Body of pancreas (tissue), 4 donors: Measurements from ENCODE around the gene BACH2.

Source experiments
- CTCF ChIP-seq, 7 experiments: fragments of 450-650 bp in 4 of 7; fragments of 200-600 bp in 3 of 7; sonication (generic) in 3 of 7; IDR thresholded peaks; one replicate each; pipeline ENCODE4 v1.5.1; 2016 to 2019; ENCODE audit warnings: antibody characterized with exemption in 7 of 7
- POLR2A ChIP-seq, 3 donors: fragments of 450-650 bp; IDR thresholded peaks; one replicate each; pipeline ENCODE4 v1.6.1; 2016; ENCODE audit warnings: antibody characterized with exemption in 3 of 3, mild to moderate bottlenecking in 2 of 3

GRCh38 chr6:90090866-90091265 is 205.8 kb downstream of the BACH2 start:
- TF ChIP-seq POLR2A (IDR thresholded peaks at IDR 0.05) (no peak), CTCF (IDR thresholded peaks at IDR 0.05) (no peak)
